ENCODE measurements around the gene OR4M1.
A peak's percentile ranks its signal among the peaks of the same experiment; 100 is the strongest.
"Not testable (repeated sequence)": the region's sequence is repeated elsewhere in the genome, so short reads cannot be mapped to it uniquely, and the experiment has no call there.

The OR4M1 gene

DNA sequence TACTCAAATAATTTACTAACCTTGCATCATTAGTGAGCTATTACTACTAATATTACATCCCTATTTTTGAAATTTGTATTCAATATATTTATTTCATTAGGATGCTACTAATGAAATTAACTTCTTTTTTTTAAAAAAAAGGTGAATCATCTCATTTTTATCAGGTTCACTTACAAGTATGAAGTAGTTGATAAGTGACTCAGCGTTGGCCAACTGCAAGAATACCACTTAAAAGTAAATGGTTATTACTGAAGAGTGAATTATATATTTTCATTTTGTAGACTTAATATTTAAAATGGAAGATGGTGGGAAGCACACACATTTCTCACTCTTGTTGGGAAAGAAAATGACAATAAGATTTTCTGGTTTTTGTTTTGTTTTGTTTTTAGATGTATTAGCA is 49.9 kb downstream of the OR4M1 start:
- DNase-seq (ENCODE audit: low read depth), result peak; percentile 53

DNA sequence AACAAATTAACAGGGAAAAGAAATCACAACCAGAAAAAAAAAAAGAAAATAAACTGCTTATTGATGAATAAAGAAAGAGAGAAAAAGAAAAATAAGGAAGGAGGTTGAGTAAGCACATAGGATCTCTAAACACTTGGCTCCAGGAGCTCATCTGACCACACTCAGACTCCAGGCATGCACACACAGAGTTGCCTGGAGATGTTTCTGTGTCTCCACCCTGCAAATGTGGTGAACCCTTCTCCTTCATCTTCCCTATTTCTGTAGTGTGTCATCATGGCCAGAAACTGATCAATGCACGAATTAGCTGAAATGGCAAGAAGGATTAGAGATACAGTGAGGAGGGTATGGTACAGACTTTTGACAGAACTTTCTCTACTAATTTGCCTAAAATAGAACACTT is 50.5 kb downstream of the OR4M1 start:
- DNase-seq (ENCODE audit: low read depth), result peak; percentile 96

- not testable (repeated sequence) for DNase-seq (ENCODE audit: low read depth)
Observed at GRCh38 chr14:19827626-19828244, 54.4 kb downstream of the OR4M1 start.

- DNase-seq (ENCODE audit: low read depth), result no peak
Observed at GRCh38 chr14:19828314-19828713, 55.0 kb downstream of the OR4M1 start.

Data from HS-27A (cell line).